Activated naive CD8-positive, alpha-beta T cell treated with anti-CD3 and anti-CD28 coated beads, Interleukin-2, amount 50 U/mL, for 24 hours (primary cell): ENCODE results near the gene CDH22.

Source experiments
- ATAC-seq: fragments of 150-1000 bp; cut with Tn5 transposase; one replicate; pipeline ENCODE4 v1.10.0; 2021
- DNase-seq: peaks from one replicate; pipeline ENCODE4 v3.0.0; 2021
- H3K27ac Mint-ChIP-seq: one replicate; pipeline ENCODE4 v1.8.0; 2021; ENCODE audit warnings: mild to moderate bottlenecking, mixed read lengths
- H3K27me3 Mint-ChIP-seq: one replicate; pipeline ENCODE4 v1.8.0; 2021; ENCODE audit warnings: mixed read lengths
- H3K36me3 Mint-ChIP-seq: one replicate; pipeline ENCODE4 v1.8.0; 2021; ENCODE audit warnings: low read depth, mixed read lengths
- H3K4me1 Mint-ChIP-seq: one replicate; pipeline ENCODE4 v1.8.0; 2021; ENCODE audit warnings: mixed read lengths
- H3K4me3 Mint-ChIP-seq: one replicate; pipeline ENCODE4 v1.8.0; 2021; ENCODE audit warnings: mild to moderate bottlenecking, moderate library complexity, mixed read lengths
- H3K9me3 Mint-ChIP-seq: one replicate; pipeline ENCODE4 v1.8.0; 2021; ENCODE audit warnings: mixed read lengths

CDH22 gene

GRCh38 chr20:46195264-46196036, 112.8 kb downstream of the CDH22 start:
- DNase-seq (no peak), ATAC-seq (no peak)
- Mint-ChIP-seq H3K36me3 (no peaks in the 10 kb centered on the region), H3K27me3 (peaks cover 24% of the 10 kb centered on the region), H3K4me3 (no peak overlapping the region), H3K27ac (no peak overlapping the region), H3K4me1 (no peaks in the 10 kb centered on the region), H3K9me3 (no peaks in the 10 kb centered on the region)

- no peaks in the 10 kb centered on the region for H3K9me3 Mint-ChIP-seq
- H3K4me3 Mint-ChIP-seq = no peak overlapping the region
- ATAC-seq = no peak
- H3K36me3 Mint-ChIP-seq = no peaks in the 10 kb centered on the region
- H3K4me1 Mint-ChIP-seq = no peaks in the 10 kb centered on the region
- no peak for DNase-seq
- peaks cover 19% of the 10 kb centered on the region for H3K27me3 Mint-ChIP-seq
- no peak overlapping the region for H3K27ac Mint-ChIP-seq
These were observed 113.9 kb downstream of the CDH22 start for GRCh38 chr20:46194409-46194808.

- Mint-ChIP-seq H3K27me3 (peaks cover 13% of the 10 kb centered on the region), H3K4me3 (no peak overlapping the region), H3K9me3 (no peaks in the 10 kb centered on the region), H3K4me1 (no peaks in the 10 kb centered on the region), H3K36me3 (no peaks in the 10 kb centered on the region), H3K27ac (no peak overlapping the region)
- ATAC-seq = no peak
- DNase-seq = no peak
These were observed 115.8 kb downstream of the CDH22 start for GRCh38 chr20:46192376-46192944.

- no peak for ATAC-seq
- DNase-seq = no peak
- no peak overlapping the region for H3K4me3 Mint-ChIP-seq
- no peaks in the 10 kb centered on the region for H3K36me3 Mint-ChIP-seq
- no peak overlapping the region for H3K27ac Mint-ChIP-seq
- peaks cover 13% of the 10 kb centered on the region for H3K27me3 Mint-ChIP-seq
- H3K4me1 Mint-ChIP-seq = no peaks in the 10 kb centered on the region
- H3K9me3 Mint-ChIP-seq = no peaks in the 10 kb centered on the region
These were observed 116.7 kb downstream of the CDH22 start for GRCh38 chr20:46191611-46192010.

GRCh38 chr20:46191168-46191540, 117.1 kb downstream of the CDH22 start:
- Mint-ChIP-seq H3K9me3 (no peaks in the 10 kb centered on the region), H3K4me3 (no peak overlapping the region), H3K36me3 (no peaks in the 10 kb centered on the region), H3K27me3 (peaks cover 13% of the 10 kb centered on the region), H3K27ac (no peak overlapping the region), H3K4me1 (no peaks in the 10 kb centered on the region)
- DNase-seq = no peak
- no peak for ATAC-seq

- DNase-seq (no peak), ATAC-seq (no peak)
- no peaks in the 10 kb centered on the region for H3K36me3 Mint-ChIP-seq
- H3K4me3 Mint-ChIP-seq = no peak overlapping the region
- H3K9me3 Mint-ChIP-seq = no peaks in the 10 kb centered on the region
- H3K27ac Mint-ChIP-seq = no peak overlapping the region
- peaks cover 13% of the 10 kb centered on the region for H3K27me3 Mint-ChIP-seq
- H3K4me1 Mint-ChIP-seq = no peaks in the 10 kb centered on the region
These were observed 117.7 kb downstream of the CDH22 start for GRCh38 chr20:46190478-46191167.

GRCh38 chr20:46188866-46189541, 119.3 kb downstream of the CDH22 start:
- no peak for ATAC-seq
- Mint-ChIP-seq H3K36me3 (no peaks in the 10 kb centered on the region), H3K4me3 (no peak overlapping the region), H3K9me3 (no peaks in the 10 kb centered on the region), H3K4me1 (no peaks in the 10 kb centered on the region), H3K27me3 (peaks cover 13% of the 10 kb centered on the region), H3K27ac (no peak overlapping the region)
- no peak for DNase-seq

GRCh38 chr20:46186210-46186609, 122.1 kb downstream of the CDH22 start:
- ATAC-seq (no peak), DNase-seq (no peak)
- Mint-ChIP-seq H3K4me1 (no peaks in the 10 kb centered on the region), H3K9me3 (no peaks in the 10 kb centered on the region), H3K4me3 (no peak overlapping the region), H3K36me3 (no peaks in the 10 kb centered on the region), H3K27me3 (peaks cover 17% of the 10 kb centered on the region), H3K27ac (no peak overlapping the region)

- Mint-ChIP-seq H3K27me3 (peaks cover 21% of the 10 kb centered on the region), H3K4me3 (no peak overlapping the region), H3K36me3 (no peaks in the 10 kb centered on the region), H3K9me3 (no peaks in the 10 kb centered on the region), H3K4me1 (no peaks in the 10 kb centered on the region), H3K27ac (no peak overlapping the region)
- DNase-seq (no peak), ATAC-seq (no peak)
These were observed 122.9 kb downstream of the CDH22 start for GRCh38 chr20:46185353-46185752.

- H3K27me3 Mint-ChIP-seq = peaks cover 16% of the 10 kb centered on the region
These were observed 124.5 kb downstream of the CDH22 start for GRCh38 chr20:46183768-46184167.

GRCh38 chr20:46182276-46183200, 125.8 kb downstream of the CDH22 start:
- Mint-ChIP-seq H3K4me3 (no peak overlapping the region), H3K27ac (no peak overlapping the region), H3K27me3 (peaks cover 17% of the 10 kb centered on the region), H3K36me3 (no peaks in the 10 kb centered on the region), H3K9me3 (no peaks in the 10 kb centered on the region), H3K4me1 (no peaks in the 10 kb centered on the region)
- DNase-seq (no peak), ATAC-seq (no peak)

More at GRCh38 chr20:46183768-46184167, 124.5 kb downstream of the CDH22 start:
- Mint-ChIP-seq H3K36me3 (no peaks in the 10 kb centered on the region), H3K4me3 (no peak overlapping the region), H3K9me3 (no peaks in the 10 kb centered on the region), H3K4me1 (no peaks in the 10 kb centered on the region), H3K27ac (no peak overlapping the region)
- no peak for DNase-seq
- ATAC-seq = no peak

- no peak overlapping the region for H3K4me3 Mint-ChIP-seq
- no peaks in the 10 kb centered on the region for H3K9me3 Mint-ChIP-seq
- no peak overlapping the region for H3K27ac Mint-ChIP-seq
- no peak for ATAC-seq
- H3K4me1 Mint-ChIP-seq = no peaks in the 10 kb centered on the region
- H3K36me3 Mint-ChIP-seq = no peaks in the 10 kb centered on the region
- peaks cover 30% of the 10 kb centered on the region for H3K27me3 Mint-ChIP-seq
- no peak for DNase-seq
These were observed 128.4 kb downstream of the CDH22 start for GRCh38 chr20:46179862-46180261.

GRCh38 chr20:46178891-46179290, 129.4 kb downstream of the CDH22 start:
- H3K4me3 Mint-ChIP-seq = no peak overlapping the region
- H3K36me3 Mint-ChIP-seq = no peaks in the 10 kb centered on the region
- peaks cover 34% of the 10 kb centered on the region for H3K27me3 Mint-ChIP-seq
- H3K9me3 Mint-ChIP-seq = no peaks in the 10 kb centered on the region
- DNase-seq (no peak), ATAC-seq (no peak)
- no peak overlapping the region for H3K27ac Mint-ChIP-seq
- no peaks in the 10 kb centered on the region for H3K4me1 Mint-ChIP-seq

- no peaks in the 10 kb centered on the region for H3K4me1 Mint-ChIP-seq
- ATAC-seq (no peak), DNase-seq (no peak)
- no peaks in the 10 kb centered on the region for H3K9me3 Mint-ChIP-seq
- no peak overlapping the region for H3K27ac Mint-ChIP-seq
- H3K36me3 Mint-ChIP-seq = no peaks in the 10 kb centered on the region
- no peak overlapping the region for H3K4me3 Mint-ChIP-seq
- H3K27me3 Mint-ChIP-seq = peaks cover 44% of the 10 kb centered on the region
These were observed 130.5 kb downstream of the CDH22 start for GRCh38 chr20:46177768-46178167.
